Left ventricle myocardium inferior (tissue), 1 donor: ENCODE results near the gene AGAP1. TPM values are rescaled to one million over a fixed set of nuclear protein-coding genes. Genes with fewer than 3 reads are reported as not detected.

ENCODE experiments used
- DNase-seq: peaks from one replicate; pipeline ENCODE4 v3.0.0-alpha.2; 2020
- H3K27ac ChIP-seq: fragments of 200-600 bp; replicated peaks from 2 replicates; pipeline ENCODE4 v1.8.0; 2021
- H3K27me3 ChIP-seq: fragments of 200-600 bp; 2 replicates; pipeline ENCODE4 v1.8.0; 2021; ENCODE audit warnings: low read depth
- H3K36me3 ChIP-seq: fragments of 200-600 bp; 2 replicates; pipeline ENCODE4 v1.8.0; 2021
- H3K4me1 ChIP-seq: fragments of 200-600 bp; 2 replicates; pipeline ENCODE4 v1.8.0; 2021
- H3K4me3 ChIP-seq: fragments of 200-600 bp; 2 replicates; pipeline ENCODE4 v1.8.0; 2021; ENCODE audit warnings: mild to moderate bottlenecking, moderate library complexity
- H3K9me3 ChIP-seq: fragments of 200-600 bp; replicated peaks from 2 replicates; pipeline ENCODE4 v1.8.0; 2021
- CTCF ChIP-seq: fragments of 200-600 bp; IDR thresholded peaks from 2 replicates; pipeline ENCODE4 v1.8.0; 2021; ENCODE audit warnings: antibody characterized with exemption, mild to moderate bottlenecking, borderline replicate concordance
- intact Hi-C: fragments of 100-400 bp; cut with micrococcal nuclease; formaldehyde crosslinking; loops from one replicate; pipeline ENCODE4 v1.11.0; 2022
- total RNA-seq: library from RNA; stranded (reverse); fragmentation: NEBNext Ultra II Directional; extraction: Animal tissue kit (Norgen Biotek cat#: 25700); gene quantifications from one replicate; pipeline ENCODE4 v1.2.1, GENCODE V29; 2021
- donor health status: DM: no; HTN: yes; CAD: no; lungs with severe emphysema.

The AGAP1 gene
- total RNA-seq, 1 donor from 2014 or later = 18.1 TPM

GRCh38 chr2:235533198-235533597 is 39.4 kb downstream of the AGAP1 start:
- no peak for TF ChIP-seq CTCF
- H3K9me3 ChIP-seq = peaks cover 7% of the 10 kb centered on the region
- H3K36me3 ChIP-seq = no peaks in the 10 kb centered on the region
- H3K27ac ChIP-seq = no peak overlapping the region
- intact Hi-C loops = no loop called here
- no peak for DNase-seq
- H3K4me1 ChIP-seq = peaks cover 11% of the 10 kb centered on the region
- no peak overlapping the region for H3K4me3 ChIP-seq
- H3K27me3 ChIP-seq = no peaks in the 10 kb centered on the region

GRCh38 chr2:235533616-235534385 is 40.0 kb downstream of the AGAP1 start:
- intact Hi-C loops = no loop called here
- H3K27me3 ChIP-seq = no peaks in the 10 kb centered on the region
- no peaks in the 10 kb centered on the region for H3K36me3 ChIP-seq
- TF ChIP-seq CTCF = no peak
- H3K4me3 ChIP-seq = no peak overlapping the region
- DNase-seq = no peak
- H3K27ac ChIP-seq = no peak overlapping the region
- H3K4me1 ChIP-seq = peaks cover 7% of the 10 kb centered on the region
- peaks cover 7% of the 10 kb centered on the region for H3K9me3 ChIP-seq

- TF ChIP-seq CTCF = no peak
- DNase-seq = no peak
- Histone ChIP-seq H3K27me3 (no peaks in the 10 kb centered on the region), H3K36me3 (no peaks in the 10 kb centered on the region), H3K4me1 (peaks cover 7% of the 10 kb centered on the region), H3K9me3 (peaks cover 7% of the 10 kb centered on the region), H3K4me3 (no peak overlapping the region), H3K27ac (no peak overlapping the region)
- intact Hi-C loops = no loop called here
Measured at GRCh38 chr2:235534678-235535422, 41.0 kb downstream of the AGAP1 start.

- Histone ChIP-seq H3K27ac (no peak overlapping the region), H3K4me3 (no peak overlapping the region), H3K27me3 (no peaks in the 10 kb centered on the region), H3K4me1 (peaks cover 7% of the 10 kb centered on the region), H3K36me3 (no peaks in the 10 kb centered on the region), H3K9me3 (peaks cover under 1% of the 10 kb centered on the region)
- intact Hi-C loops = no loop called here
- DNase-seq = no peak
- TF ChIP-seq CTCF = no peak
Measured at GRCh38 chr2:235535423-235536130, 41.7 kb downstream of the AGAP1 start.

GRCh38 chr2:235536711-235537110 is 42.9 kb downstream of the AGAP1 start:
- Histone ChIP-seq H3K9me3 (no peaks in the 10 kb centered on the region), H3K27ac (no peak overlapping the region), H3K4me1 (peaks cover 7% of the 10 kb centered on the region), H3K36me3 (no peaks in the 10 kb centered on the region), H3K27me3 (no peaks in the 10 kb centered on the region), H3K4me3 (no peak overlapping the region)
- no peak for DNase-seq
- intact Hi-C loops = no loop called here
- no peak for TF ChIP-seq CTCF
